Measurements from ENCODE around the gene ATP7A. TPM values are rescaled to one million over a fixed set of nuclear protein-coding genes. Genes with fewer than 3 reads are reported as not detected.
A peak's percentile ranks its signal among the peaks of the same experiment; 100 is the strongest.

Gene ATP7A
- total RNA-seq, 1 experiment from 2014 or later, result 13.5 TPM

DNA sequence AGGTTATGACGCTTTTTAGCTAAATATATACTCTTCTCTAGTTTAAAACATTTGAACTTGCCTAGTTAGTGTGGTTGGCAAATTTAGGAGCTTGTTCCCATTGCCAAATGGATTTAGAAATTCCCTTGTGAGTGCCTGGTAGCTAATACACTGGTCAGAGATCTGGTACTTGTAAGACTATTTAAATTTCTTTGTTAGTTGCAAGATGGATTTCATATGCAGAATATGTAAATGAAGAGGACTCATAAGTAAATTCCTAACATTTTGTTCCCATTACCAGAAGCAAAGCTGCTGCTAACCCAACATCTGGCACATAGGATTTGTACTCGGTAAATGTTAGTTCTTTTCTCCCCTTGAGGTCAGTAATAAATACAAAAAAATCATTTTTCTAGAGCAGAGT lies 137.6 kb downstream of the ATP7A start:
- Histone ChIP-seq H3K27me3 (ENCODE audit: control insufficient read depth, insufficient read depth, low read length) (no peaks in the 10 kb centered on the region), H3K9me3 (ENCODE audit: control insufficient read depth, insufficient read depth, low read depth, low read length) (no peaks in the 10 kb centered on the region), H3K4me3 (ENCODE audit: low read depth in 2 of 2, low read length in 2 of 2) (no peak overlapping the region), H3K4me1 (ENCODE audit: control insufficient read depth, insufficient read depth, low read length) (no peaks in the 10 kb centered on the region), H3K36me3 (ENCODE audit: control insufficient read depth, insufficient read depth, low read length) (no peaks in the 10 kb centered on the region), H3K27ac (ENCODE audit: low read length) (no peak overlapping the region)
- TSS peak; percentile 52 for BruUV-seq (replicated peaks)
- no peak for ATAC-seq
- intact Hi-C loops (cut with micrococcal nuclease; ENCODE audit: unreplicated experiment), result no loop called here
- TF ChIP-seq SIN3A (IDR thresholded peaks at IDR 0.05; ENCODE audit: borderline replicate concordance, insufficient read depth, low read depth, low read length) (no peak), TCF7L2 (IDR thresholded peaks at IDR 0.05; ENCODE audit: low read depth, low read length) (no peak), POLR2AphosphoS5 (IDR thresholded peaks at IDR 0.05; ENCODE audit: low read depth, low read length) (no peak)
- TF ChIP-seq, protein P1, sequence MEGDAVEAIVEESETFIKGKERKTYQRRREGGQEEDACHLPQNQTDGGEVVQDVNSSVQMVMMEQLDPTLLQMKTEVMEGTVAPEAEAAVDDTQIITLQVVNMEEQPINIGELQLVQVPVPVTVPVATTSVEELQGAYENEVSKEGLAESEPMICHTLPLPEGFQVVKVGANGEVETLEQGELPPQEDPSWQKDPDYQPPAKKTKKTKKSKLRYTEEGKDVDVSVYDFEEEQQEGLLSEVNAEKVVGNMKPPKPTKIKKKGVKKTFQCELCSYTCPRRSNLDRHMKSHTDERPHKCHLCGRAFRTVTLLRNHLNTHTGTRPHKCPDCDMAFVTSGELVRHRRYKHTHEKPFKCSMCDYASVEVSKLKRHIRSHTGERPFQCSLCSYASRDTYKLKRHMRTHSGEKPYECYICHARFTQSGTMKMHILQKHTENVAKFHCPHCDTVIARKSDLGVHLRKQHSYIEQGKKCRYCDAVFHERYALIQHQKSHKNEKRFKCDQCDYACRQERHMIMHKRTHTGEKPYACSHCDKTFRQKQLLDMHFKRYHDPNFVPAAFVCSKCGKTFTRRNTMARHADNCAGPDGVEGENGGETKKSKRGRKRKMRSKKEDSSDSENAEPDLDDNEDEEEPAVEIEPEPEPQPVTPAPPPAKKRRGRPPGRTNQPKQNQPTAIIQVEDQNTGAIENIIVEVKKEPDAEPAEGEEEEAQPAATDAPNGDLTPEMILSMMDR (IDR thresholded peaks at IDR 0.05), result no peak
- TF ChIP-seq, protein P2, sequence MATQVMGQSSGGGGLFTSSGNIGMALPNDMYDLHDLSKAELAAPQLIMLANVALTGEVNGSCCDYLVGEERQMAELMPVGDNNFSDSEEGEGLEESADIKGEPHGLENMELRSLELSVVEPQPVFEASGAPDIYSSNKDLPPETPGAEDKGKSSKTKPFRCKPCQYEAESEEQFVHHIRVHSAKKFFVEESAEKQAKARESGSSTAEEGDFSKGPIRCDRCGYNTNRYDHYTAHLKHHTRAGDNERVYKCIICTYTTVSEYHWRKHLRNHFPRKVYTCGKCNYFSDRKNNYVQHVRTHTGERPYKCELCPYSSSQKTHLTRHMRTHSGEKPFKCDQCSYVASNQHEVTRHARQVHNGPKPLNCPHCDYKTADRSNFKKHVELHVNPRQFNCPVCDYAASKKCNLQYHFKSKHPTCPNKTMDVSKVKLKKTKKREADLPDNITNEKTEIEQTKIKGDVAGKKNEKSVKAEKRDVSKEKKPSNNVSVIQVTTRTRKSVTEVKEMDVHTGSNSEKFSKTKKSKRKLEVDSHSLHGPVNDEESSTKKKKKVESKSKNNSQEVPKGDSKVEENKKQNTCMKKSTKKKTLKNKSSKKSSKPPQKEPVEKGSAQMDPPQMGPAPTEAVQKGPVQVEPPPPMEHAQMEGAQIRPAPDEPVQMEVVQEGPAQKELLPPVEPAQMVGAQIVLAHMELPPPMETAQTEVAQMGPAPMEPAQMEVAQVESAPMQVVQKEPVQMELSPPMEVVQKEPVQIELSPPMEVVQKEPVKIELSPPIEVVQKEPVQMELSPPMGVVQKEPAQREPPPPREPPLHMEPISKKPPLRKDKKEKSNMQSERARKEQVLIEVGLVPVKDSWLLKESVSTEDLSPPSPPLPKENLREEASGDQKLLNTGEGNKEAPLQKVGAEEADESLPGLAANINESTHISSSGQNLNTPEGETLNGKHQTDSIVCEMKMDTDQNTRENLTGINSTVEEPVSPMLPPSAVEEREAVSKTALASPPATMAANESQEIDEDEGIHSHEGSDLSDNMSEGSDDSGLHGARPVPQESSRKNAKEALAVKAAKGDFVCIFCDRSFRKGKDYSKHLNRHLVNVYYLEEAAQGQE (IDR thresholded peaks at IDR 0.05; ENCODE audit: insufficient read depth in 1 of 2, low read depth in 2 of 2, low read length in 1 of 2), result no peak
- CTCF ChIA-PET, result no interaction called here
- POLR2A ChIA-PET, result no interaction called here
- in situ Hi-C loops (cut with HindIII; ENCODE audit: low pct_unique_long_range_greater_than_20kb, low sequenced_read_pairs), result no loop called here
- DNase-seq (ENCODE audit: low read depth, low spot score), result no peak

GRCh38 chrX:78063687-78064086 lies 153.2 kb downstream of the ATP7A start:
- no peak for DNase-seq (ENCODE audit: low read depth, low spot score)
- ChIA-PET CTCF (no interaction called here), POLR2A (no interaction called here)
- Histone ChIP-seq H3K36me3 (ENCODE audit: control insufficient read depth, insufficient read depth, low read length) (no peaks in the 10 kb centered on the region), H3K9me3 (ENCODE audit: control insufficient read depth, insufficient read depth, low read depth, low read length) (no peaks in the 10 kb centered on the region), H3K27me3 (ENCODE audit: control insufficient read depth, insufficient read depth, low read length) (no peaks in the 10 kb centered on the region), H3K27ac (ENCODE audit: low read length) (no peak overlapping the region), H3K4me3 (ENCODE audit: low read depth in 2 of 2, low read length in 2 of 2) (no peak overlapping the region), H3K4me1 (ENCODE audit: control insufficient read depth, insufficient read depth, low read length) (no peaks in the 10 kb centered on the region)
- ATAC-seq, result no peak
- TF ChIP-seq, protein P2 (IDR thresholded peaks at IDR 0.05; ENCODE audit: insufficient read depth in 1 of 2, low read depth in 2 of 2, low read length in 1 of 2), result no peak
- TF ChIP-seq, protein P1 (IDR thresholded peaks at IDR 0.05), result no peak
- no peak for TF ChIP-seq TCF7L2 (IDR thresholded peaks at IDR 0.05; ENCODE audit: low read depth, low read length)
- TF ChIP-seq POLR2AphosphoS5 (IDR thresholded peaks at IDR 0.05; ENCODE audit: low read depth, low read length), result no peak
- no peak for TF ChIP-seq SIN3A (IDR thresholded peaks at IDR 0.05; ENCODE audit: borderline replicate concordance, insufficient read depth, low read depth, low read length)
- intact Hi-C loops (cut with micrococcal nuclease; ENCODE audit: unreplicated experiment), result no loop called here
- in situ Hi-C loops (cut with HindIII; ENCODE audit: low pct_unique_long_range_greater_than_20kb, low sequenced_read_pairs), result no loop called here
- no TSS peak for BruUV-seq (replicated peaks)
